ENCODE data around the gene GPS2. TPM values are rescaled to one million over a fixed set of nuclear protein-coding genes. Genes with fewer than 3 reads are reported as not detected.

The GPS2 gene
- total RNA-seq, 1 donor from 2014 or later, result 66.1 TPM

GRCh38 chr17:7296189-7296861 lies 18.8 kb downstream of the GPS2 start:
- Histone ChIP-seq H3K27ac (replicated peaks) (peak overlapping the region; percentile 87), H3K4me3 (peak overlapping the region; percentile 50), H3K4me1 (peaks cover 56% of the 10 kb centered on the region), H3K36me3 (no peaks in the 10 kb centered on the region), H3K27me3 (ENCODE audit: low read depth) (peaks cover 47% of the 10 kb centered on the region), H3K9me3 (replicated peaks) (no peaks in the 10 kb centered on the region)
- peak; percentile 94 for TF ChIP-seq CTCF (IDR thresholded peaks at IDR 0.05; ENCODE audit: borderline replicate concordance)
- peak; percentile 86 for DNase-seq
- intact Hi-C loops (cut with micrococcal nuclease), result no loop called here

- intact Hi-C loops (cut with micrococcal nuclease), result no loop called here
- DNase-seq, result no peak
- H3K4me1 ChIP-seq, result peaks cover 64% of the 10 kb centered on the region
- TF ChIP-seq CTCF (IDR thresholded peaks at IDR 0.05; ENCODE audit: borderline replicate concordance), result no peak
- peak overlapping the region; percentile 87 for H3K27ac ChIP-seq (replicated peaks)
- H3K9me3 ChIP-seq (replicated peaks), result no peaks in the 10 kb centered on the region
- H3K36me3 ChIP-seq, result no peaks in the 10 kb centered on the region
- H3K4me3 ChIP-seq, result peak overlapping the region; percentile 50
- H3K27me3 ChIP-seq (ENCODE audit: low read depth), result peaks cover 55% of the 10 kb centered on the region
Observed at GRCh38 chr17:7295230-7296180, 19.7 kb downstream of the GPS2 start.

- Histone ChIP-seq H3K27me3 (ENCODE audit: low read depth) (peaks cover 63% of the 10 kb centered on the region), H3K9me3 (replicated peaks) (no peaks in the 10 kb centered on the region), H3K4me1 (peaks cover 72% of the 10 kb centered on the region), H3K27ac (replicated peaks) (peak within 1 kb of the TSS; percentile 87), H3K36me3 (no peaks in the 10 kb centered on the region), H3K4me3 (peak within 1 kb of the TSS; percentile 50)
- DNase-seq, result peak; percentile 64
- intact Hi-C loops (cut with micrococcal nuclease), result no loop called here
- TF ChIP-seq CTCF (IDR thresholded peaks at IDR 0.05; ENCODE audit: borderline replicate concordance), result no peak
Observed at GRCh38 chr17:7294614-7295153, 20.5 kb downstream of the GPS2 start, which contains the start of gene YBX2. Gene YBX2, minus strand, starts transcription at chr17:7294639. Its CDS starts 139 bp downstream, at chr17:7294500.

DNA sequence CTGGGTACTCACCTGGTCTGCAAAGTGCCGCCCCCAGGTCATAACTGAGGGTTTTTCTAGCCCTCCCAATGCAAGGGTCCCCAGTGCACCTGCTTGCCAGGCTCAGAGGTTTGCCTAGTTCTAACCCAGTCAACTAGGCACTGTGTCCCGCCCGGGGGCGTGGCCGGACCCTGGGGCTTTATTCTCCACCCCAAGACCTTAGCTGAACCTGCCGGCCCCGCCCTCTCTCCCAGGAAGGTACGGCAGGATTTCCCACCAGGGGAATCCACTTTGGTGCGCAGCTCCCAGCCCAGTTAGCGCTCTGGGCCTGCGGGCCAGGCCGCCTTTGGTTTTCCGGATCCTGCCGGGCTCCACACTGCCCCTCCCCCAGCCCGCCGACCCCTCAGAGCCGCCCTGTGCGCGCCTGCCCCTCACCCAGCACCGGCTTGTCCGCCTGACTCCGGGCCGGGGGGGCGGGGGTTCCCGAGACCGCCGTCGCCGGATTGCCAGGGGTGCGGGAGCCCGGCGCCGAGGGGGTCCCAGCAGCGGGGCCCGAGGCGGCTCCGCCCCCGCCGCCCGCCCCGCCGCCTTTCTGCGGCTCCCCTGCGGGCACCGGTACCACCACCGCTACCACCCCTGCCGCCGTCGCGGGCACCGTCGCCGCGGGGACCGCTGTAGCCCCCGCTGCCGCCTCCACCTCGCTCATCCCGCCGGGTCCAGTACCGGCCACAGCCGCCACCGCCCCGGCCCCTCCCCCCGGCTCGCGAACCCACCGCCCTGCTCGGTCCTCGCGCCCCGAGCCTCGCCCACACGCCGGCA lies 21.1 kb downstream of the GPS2 start:
- intact Hi-C loops (cut with micrococcal nuclease), result no loop called here
- Histone ChIP-seq H3K4me3 (peak overlapping the region; percentile 50), H3K36me3 (no peaks in the 10 kb centered on the region), H3K4me1 (peaks cover 73% of the 10 kb centered on the region), H3K27me3 (ENCODE audit: low read depth) (peaks cover 68% of the 10 kb centered on the region), H3K9me3 (replicated peaks) (no peaks in the 10 kb centered on the region), H3K27ac (replicated peaks) (peak overlapping the region; percentile 87)
- no peak for TF ChIP-seq CTCF (IDR thresholded peaks at IDR 0.05; ENCODE audit: borderline replicate concordance)
- no peak for DNase-seq

- no peaks in the 10 kb centered on the region for H3K36me3 ChIP-seq
- TF ChIP-seq CTCF (IDR thresholded peaks at IDR 0.05; ENCODE audit: borderline replicate concordance), result no peak
- peaks cover 68% of the 10 kb centered on the region for H3K27me3 ChIP-seq (ENCODE audit: low read depth)
- no peaks in the 10 kb centered on the region for H3K9me3 ChIP-seq (replicated peaks)
- intact Hi-C loops (cut with micrococcal nuclease), result no loop called here
- H3K4me3 ChIP-seq, result no peak overlapping the region
- DNase-seq, result no peak
- peak overlapping the region; percentile 67 for H3K27ac ChIP-seq (replicated peaks)
- H3K4me1 ChIP-seq, result peaks cover 74% of the 10 kb centered on the region
Observed at GRCh38 chr17:7293159-7293558, 22.0 kb downstream of the GPS2 start.
